GM13976 (cell line): ENCODE results near the gene CTSC.

ENCODE experiments used
- DNase-seq: peaks from one replicate; pipeline ENCODE4 v3.0.0; 2012; ENCODE audit warnings: low spot score
- in situ Hi-C: fragments of 300-500 bp; cut with MboI; formaldehyde crosslinking; loops from one replicate; pipeline ENCODE4 v1.12.0; 2022; ENCODE audit warnings: low sequenced_read_pairs, mixed read lengths, inconsistent platforms; ENCODE audit not compliant: unreplicated experiment
- TF ChIP-seq, protein P1 (sequence below): IDR thresholded peaks from 2 replicates; pipeline ENCODE4 v1.5.1; 2012; ENCODE audit warnings: borderline replicate concordance, mild to moderate bottlenecking; ENCODE audit not compliant: insufficient read depth; ENCODE audit errors: extremely low read depth, missing control alignments, control extremely low read depth

CTSC gene

DNA sequence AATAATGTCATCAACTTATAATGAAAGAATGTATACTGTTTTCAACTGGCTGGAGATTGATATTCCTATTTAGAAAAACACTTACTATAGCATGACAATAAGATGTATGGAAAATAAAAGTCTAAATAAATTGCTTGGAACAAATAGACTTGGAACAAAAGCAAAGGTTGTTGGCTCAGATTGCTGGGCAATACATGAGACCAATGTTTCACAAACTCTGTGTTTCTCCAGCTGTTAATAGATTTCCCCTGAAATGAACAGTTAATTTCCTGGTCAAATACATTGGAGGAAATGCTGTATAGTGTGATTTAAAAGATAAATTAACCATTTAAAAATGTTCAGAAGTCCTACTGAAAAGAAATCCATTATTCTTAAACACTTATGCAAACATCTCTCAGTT, 40.1 kb upstream of the CTSC start:
- no peak for DNase-seq
- in situ Hi-C loops, result no loop called here
- TF ChIP-seq, protein P1, sequence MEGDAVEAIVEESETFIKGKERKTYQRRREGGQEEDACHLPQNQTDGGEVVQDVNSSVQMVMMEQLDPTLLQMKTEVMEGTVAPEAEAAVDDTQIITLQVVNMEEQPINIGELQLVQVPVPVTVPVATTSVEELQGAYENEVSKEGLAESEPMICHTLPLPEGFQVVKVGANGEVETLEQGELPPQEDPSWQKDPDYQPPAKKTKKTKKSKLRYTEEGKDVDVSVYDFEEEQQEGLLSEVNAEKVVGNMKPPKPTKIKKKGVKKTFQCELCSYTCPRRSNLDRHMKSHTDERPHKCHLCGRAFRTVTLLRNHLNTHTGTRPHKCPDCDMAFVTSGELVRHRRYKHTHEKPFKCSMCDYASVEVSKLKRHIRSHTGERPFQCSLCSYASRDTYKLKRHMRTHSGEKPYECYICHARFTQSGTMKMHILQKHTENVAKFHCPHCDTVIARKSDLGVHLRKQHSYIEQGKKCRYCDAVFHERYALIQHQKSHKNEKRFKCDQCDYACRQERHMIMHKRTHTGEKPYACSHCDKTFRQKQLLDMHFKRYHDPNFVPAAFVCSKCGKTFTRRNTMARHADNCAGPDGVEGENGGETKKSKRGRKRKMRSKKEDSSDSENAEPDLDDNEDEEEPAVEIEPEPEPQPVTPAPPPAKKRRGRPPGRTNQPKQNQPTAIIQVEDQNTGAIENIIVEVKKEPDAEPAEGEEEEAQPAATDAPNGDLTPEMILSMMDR, result no peak

DNA sequence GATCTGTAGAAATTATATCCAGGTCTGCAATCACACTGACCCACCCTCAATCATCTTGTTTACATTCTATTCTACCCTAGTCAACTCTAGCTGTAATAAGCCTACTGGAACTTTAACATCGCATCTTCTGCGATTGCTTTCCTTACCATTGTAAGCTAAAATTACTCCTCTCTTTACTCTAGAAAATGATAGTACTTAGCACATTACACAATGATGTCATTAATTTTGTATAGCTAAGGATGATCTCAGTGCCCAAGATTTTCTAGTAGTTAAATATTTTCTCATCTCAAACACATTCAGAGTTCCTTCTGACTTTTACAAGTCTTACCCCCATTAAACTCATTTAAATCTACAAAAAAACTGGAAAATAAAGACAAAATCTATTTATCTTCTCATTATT, 39.6 kb upstream of the CTSC start:
- in situ Hi-C loops, result no loop called here
- TF ChIP-seq, protein P1, result no peak
- no peak for DNase-seq

DNA sequence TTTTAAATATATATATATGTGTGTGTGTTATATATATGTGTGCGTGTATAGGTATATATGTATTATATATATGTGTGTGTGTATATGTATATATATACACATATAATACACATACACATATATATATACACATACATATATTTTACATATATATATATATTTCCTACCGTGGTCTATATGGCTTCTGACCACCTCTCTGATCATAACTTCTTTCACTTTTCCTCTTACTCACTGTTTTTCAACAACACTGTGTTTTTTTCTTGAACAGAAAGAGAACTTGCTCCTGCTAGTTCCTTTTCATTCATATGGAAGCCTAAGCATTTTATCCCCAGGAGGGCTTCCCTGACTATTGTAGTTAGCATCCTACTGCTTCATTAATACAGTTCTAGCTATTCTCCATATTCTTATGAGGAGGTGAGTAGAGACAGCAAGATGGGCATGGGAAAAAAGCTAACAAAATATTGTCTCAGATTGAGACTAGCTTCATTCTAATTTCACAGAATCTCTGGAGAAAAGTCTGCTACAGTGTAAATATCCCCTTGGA, 38.5 kb upstream of the CTSC start:
- TF ChIP-seq, protein P1, result no peak
- in situ Hi-C loops, result no loop called here
- no peak for DNase-seq

DNA sequence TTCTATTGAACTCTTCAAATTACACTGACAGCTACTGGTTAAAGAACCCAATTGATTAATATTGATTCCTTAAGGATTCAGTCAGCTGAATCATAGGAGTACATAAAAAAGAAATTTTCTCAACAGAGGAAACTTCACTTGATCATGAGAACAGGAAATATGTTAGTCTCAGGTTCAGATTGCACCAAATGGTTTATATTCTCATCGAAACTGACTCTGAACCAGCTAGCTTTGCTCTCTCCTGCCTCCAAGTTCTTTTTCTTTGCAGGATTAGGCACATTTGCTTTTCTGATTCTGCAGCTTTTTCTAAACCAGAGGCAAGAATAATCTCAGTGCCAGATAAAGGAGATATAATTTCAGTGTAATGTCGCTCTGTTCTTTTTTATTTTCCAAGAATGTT, 33.2 kb upstream of the CTSC start:
- DNase-seq, result no peak
- TF ChIP-seq, protein P1, result no peak
- in situ Hi-C loops, result no loop called here

DNA sequence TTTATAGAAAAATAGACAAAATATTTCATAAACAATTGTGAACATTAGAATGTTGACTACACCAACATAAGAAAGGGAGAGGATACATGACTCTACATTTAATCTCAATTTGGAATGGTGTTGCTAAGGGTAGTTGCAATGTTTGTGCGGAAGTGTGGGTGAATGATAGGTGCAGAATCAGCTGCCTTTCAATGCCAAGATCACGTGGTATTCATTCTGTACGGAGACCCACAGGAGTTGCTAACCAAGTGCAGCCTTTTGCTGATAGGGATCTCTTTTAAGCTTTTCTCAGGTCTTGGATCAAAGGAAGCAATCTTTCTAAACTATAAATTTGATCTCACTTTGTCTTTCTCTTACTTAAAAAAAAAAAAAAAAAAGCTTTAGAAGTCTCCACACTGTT, 29.8 kb upstream of the CTSC start:
- in situ Hi-C loops, result no loop called here
- DNase-seq, result no peak
- TF ChIP-seq, protein P1, result no peak

DNA sequence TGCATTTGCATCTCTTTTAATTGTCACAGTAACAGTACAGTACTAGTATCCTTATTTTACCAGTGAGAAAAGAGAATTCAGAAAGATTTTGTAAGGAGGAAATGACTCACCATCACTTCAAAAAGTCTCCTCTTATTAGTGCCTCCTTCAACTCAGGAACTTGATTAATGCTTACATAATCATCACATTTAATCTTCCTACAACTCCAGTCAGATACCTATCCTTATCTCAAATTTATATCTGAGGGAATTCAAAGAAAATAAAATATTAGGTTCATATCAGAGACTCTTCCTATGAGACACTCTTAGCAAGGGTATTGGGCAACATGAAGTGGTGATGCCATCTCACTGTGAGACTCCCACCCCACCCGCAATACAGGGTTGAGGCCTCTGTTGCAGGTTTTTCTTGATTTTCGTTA, 26.1 kb upstream of the CTSC start:
- in situ Hi-C loops, result no loop called here
- DNase-seq, result no peak
- TF ChIP-seq, protein P1, result no peak

DNA sequence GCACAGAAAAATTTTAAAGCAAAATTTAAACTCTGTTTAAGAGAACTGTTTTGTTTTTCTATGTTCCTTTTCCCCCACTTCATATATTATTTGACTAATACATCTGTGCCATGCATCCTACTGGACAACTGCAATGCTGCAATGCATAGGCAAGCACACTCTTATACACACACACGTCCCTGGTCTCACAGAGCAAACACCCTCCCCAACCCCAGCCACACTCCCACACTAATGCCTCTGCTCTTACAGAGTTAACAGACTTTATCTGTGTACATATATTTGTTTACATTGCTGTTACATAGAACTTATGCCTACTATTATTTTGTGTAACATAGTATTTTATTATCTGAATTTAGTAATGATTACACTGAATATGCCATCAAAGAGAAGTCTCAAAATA, 25.5 kb upstream of the CTSC start:
- TF ChIP-seq, protein P1, result no peak
- DNase-seq, result no peak
- in situ Hi-C loops, result no loop called here
